CD4-positive, alpha-beta T cell (primary cell): ENCODE results near the gene FAAP20. TPM values are rescaled to one million over a fixed set of nuclear protein-coding genes. Genes with fewer than 3 reads are reported as not detected.
A peak's percentile ranks its signal among the peaks of the same experiment; 100 is the strongest.

Source experiments
- ATAC-seq: fragments of 200-7000 bp; cut with Tn5 transposase; one replicate; pipeline ENCODE4 v1.10.0; 2022; ENCODE audit warnings: mild to moderate bottlenecking; ENCODE audit not compliant: poor library complexity
- CTCF ChIA-PET: fragments of 350-600 bp; sonication (Branson Sonifier 250); formaldehyde crosslinking; loops from one replicate; lab custom pipeline; 2021; ENCODE audit warnings: antibody characterized with exemption, inconsistent platforms; lab: Charles Lee
- POLR2A ChIA-PET: fragments of 350-600 bp; sonication (Branson Sonifier 250); formaldehyde crosslinking; loops from one replicate; lab custom pipeline; 2021; ENCODE audit warnings: antibody characterized with exemption, inconsistent platforms; lab: Charles Lee
- DNase-seq, 14 experiments: peaks; one replicate each; pipeline ENCODE4 v3.0.0-alpha.2; 2013 to 2020; ENCODE audit warnings: mixed read lengths in 2 of 14
- H3K27ac ChIP-seq, 2 donors: one replicate each; pipeline versions ENCODE4 v1.5.1 to v1.7.0; 2013; ENCODE audit warnings: low read length in 2 of 2, low read depth in 1 of 2, mild to moderate bottlenecking in 1 of 2
- H3K27me3 ChIP-seq, 2 experiments: 1 replicate in 1 of 2; 2 replicates in 1 of 2; pipeline versions ENCODE4 v1.6.1 to v1.7.0; 2013; ENCODE audit warnings: low read length in 2 of 2, control low read depth in 1 of 2, mild to moderate bottlenecking in 1 of 2, moderate library complexity in 1 of 2; ENCODE audit not compliant: insufficient read depth in 2 of 2, control insufficient read depth in 1 of 2
- H3K36me3 ChIP-seq: one replicate; pipeline ENCODE4 v1.6.1; 2013; ENCODE audit warnings: low read length, control low read depth; ENCODE audit not compliant: insufficient read depth
- H3K4me1 ChIP-seq: one replicate; pipeline ENCODE4 v1.6.1; 2013; ENCODE audit warnings: low read length, control low read depth; ENCODE audit not compliant: insufficient read depth
- H3K4me3 ChIP-seq: one replicate; pipeline ENCODE4 v1.5.1; 2013; ENCODE audit warnings: mild to moderate bottlenecking, low read length, moderate library complexity
- H3K9me3 ChIP-seq, 2 experiments: 1 replicate in 1 of 2; 2 replicates in 1 of 2; pipeline versions ENCODE4 v1.6.1 to v1.7.0; 2013; ENCODE audit warnings: low read length in 2 of 2, mild to moderate bottlenecking in 2 of 2, control low read depth in 1 of 2, moderate library complexity in 1 of 2; ENCODE audit not compliant: control insufficient read depth in 1 of 2, insufficient read depth in 1 of 2
- H3K27ac Mint-ChIP-seq: one replicate; pipeline ENCODE4 v1.8.0; 2020; ENCODE audit warnings: mixed read lengths
- H3K27me3 Mint-ChIP-seq: one replicate; pipeline ENCODE4 v1.8.0; 2021; ENCODE audit warnings: mixed read lengths
- H3K36me3 Mint-ChIP-seq: one replicate; pipeline ENCODE4 v1.8.0; 2021; ENCODE audit warnings: low read depth, mixed read lengths
- H3K4me1 Mint-ChIP-seq: one replicate; pipeline ENCODE4 v1.8.0; 2021; ENCODE audit warnings: low read depth, mixed read lengths
- H3K4me3 Mint-ChIP-seq: one replicate; pipeline ENCODE4 v1.8.0; 2020; ENCODE audit warnings: mild to moderate bottlenecking, mixed read lengths
- H3K9me3 Mint-ChIP-seq: one replicate; pipeline ENCODE4 v1.8.0; 2020; ENCODE audit warnings: mixed read lengths
- intact Hi-C, 2 experiments: fragments of 100-400 bp; cut with DNase I in 1 of 2; cut with micrococcal nuclease in 1 of 2; formaldehyde crosslinking; loops; one replicate each; pipeline versions ENCODE4 v1.15.1 to v1.9.0; 2023 to 2025; cut with DNase I, micrococcal nuclease
- total RNA-seq, 174 experiments: library from RNA in 2 of 174; stranded (reverse) in 2 of 174; gene quantifications; one replicate each; pipeline ENCODE4 v1.2.3 and lab custom pipeline; 2021 to 2026
- TF ChIP-seq, protein P1 (sequence below): fragments of 200-600 bp; IDR thresholded peaks from one replicate; pipeline ENCODE4 v1.8.0; 2022; ENCODE audit warnings: antibody characterized with exemption, mild to moderate bottlenecking

FAAP20 gene
- total RNA-seq, 2 experiments from 2014 or later, result 51.7 to 53.1 TPM

DNA sequence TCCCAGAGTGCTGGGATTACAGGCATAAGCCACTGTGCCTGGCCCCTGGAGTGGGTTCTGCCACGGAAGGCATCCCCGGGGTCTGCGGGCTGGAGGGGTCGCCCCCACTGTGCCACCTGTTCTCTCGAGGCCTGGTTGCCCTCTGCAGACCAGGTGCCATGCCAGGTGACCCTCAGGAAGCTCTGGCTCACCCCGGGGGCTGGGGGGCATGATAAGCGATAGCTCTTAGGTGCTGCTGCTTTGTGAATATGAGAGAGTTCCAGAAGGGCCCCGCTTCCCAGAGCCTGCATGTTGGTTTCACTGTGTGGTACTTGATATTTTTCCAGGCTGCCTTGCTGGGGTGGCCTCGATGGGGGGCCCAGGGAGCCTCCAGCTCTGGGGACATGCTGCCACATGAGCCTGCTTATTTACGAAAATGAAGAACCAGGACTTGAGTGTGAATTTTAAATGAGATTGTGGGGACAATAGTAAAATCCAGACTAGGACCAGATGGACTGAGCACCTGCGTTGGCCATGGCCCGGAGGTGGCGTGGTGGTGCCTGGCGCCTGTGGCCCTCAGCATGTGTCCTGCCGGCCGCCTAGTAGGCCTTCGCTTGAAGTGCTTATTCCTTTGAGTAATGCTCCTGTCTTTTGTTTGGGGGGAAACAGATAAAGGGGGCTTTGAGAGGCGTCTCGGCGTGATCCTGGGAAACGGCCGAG is 40.9 kb upstream of the FAAP20 start:
- intact Hi-C loops, result loop anchor here in 1 of 2 experiments (2.0 kb wide), 1 partner anchor 19 kb away; no protein-coding TSS in a partner anchor
- Histone ChIP-seq H3K9me3 (no peaks in the 10 kb centered on the region), H3K36me3 (peaks cover 12% of the 10 kb centered on the region), H3K4me1 (peaks cover 99% of the 10 kb centered on the region), H3K4me3 (no peak overlapping the region), H3K27me3 (no peaks in the 10 kb centered on the region), H3K27ac (peak overlapping the region; percentile 80 to 92)
- Mint-ChIP-seq H3K27me3 (peaks cover 20% of the 10 kb centered on the region), H3K4me1 (peaks cover 83% of the 10 kb centered on the region), H3K36me3 (peaks cover 79% of the 10 kb centered on the region), H3K9me3 (no peaks in the 10 kb centered on the region), H3K4me3 (peak overlapping the region; percentile 99), H3K27ac (peak overlapping the region; percentile 100)
- DNase-seq, result peak in 1 of 14 experiments; percentile 29
- TF ChIP-seq, protein P1, sequence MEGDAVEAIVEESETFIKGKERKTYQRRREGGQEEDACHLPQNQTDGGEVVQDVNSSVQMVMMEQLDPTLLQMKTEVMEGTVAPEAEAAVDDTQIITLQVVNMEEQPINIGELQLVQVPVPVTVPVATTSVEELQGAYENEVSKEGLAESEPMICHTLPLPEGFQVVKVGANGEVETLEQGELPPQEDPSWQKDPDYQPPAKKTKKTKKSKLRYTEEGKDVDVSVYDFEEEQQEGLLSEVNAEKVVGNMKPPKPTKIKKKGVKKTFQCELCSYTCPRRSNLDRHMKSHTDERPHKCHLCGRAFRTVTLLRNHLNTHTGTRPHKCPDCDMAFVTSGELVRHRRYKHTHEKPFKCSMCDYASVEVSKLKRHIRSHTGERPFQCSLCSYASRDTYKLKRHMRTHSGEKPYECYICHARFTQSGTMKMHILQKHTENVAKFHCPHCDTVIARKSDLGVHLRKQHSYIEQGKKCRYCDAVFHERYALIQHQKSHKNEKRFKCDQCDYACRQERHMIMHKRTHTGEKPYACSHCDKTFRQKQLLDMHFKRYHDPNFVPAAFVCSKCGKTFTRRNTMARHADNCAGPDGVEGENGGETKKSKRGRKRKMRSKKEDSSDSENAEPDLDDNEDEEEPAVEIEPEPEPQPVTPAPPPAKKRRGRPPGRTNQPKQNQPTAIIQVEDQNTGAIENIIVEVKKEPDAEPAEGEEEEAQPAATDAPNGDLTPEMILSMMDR, result no peak
- POLR2A ChIA-PET, result interaction anchor here (0.6 to 9.7 kb wide), 4 partner anchors 20 to 64 kb away, joined by 3 to 197 read pairs (median 62); no protein-coding TSS in a partner anchor
- CTCF ChIA-PET, result interaction anchor here (1.1 to 1.3 kb wide), 2 partner anchors 32 to 350 kb away, joined by 3 read pairs; partner anchors contain the start of gene PRXL2B
- ATAC-seq, result no peak

GRCh38 chr1:2234762-2235113 is 40.2 kb upstream of the FAAP20 start:
- peak in 7 of 14 experiments; percentile 27 to 78 (median 52) for DNase-seq
- peaks cover 20% of the 10 kb centered on the region for H3K27me3 Mint-ChIP-seq
- POLR2A ChIA-PET, result interaction anchor here (0.8 to 9.7 kb wide), 16 partner anchors 10 to 311 kb away, joined by 3 to 197 read pairs (median 5); partner anchors contain the start of gene FAAP20

More at GRCh38 chr1:2234762-2235113, 40.2 kb upstream of the FAAP20 start:
- TF ChIP-seq, protein P1, result no peak
- H3K9me3 ChIP-seq, result no peaks in the 10 kb centered on the region
- peaks cover 12% of the 10 kb centered on the region for H3K36me3 ChIP-seq
- H3K27me3 ChIP-seq, result no peaks in the 10 kb centered on the region
- no peak for ATAC-seq
- peaks cover 99% of the 10 kb centered on the region for H3K4me1 ChIP-seq
- H3K27ac ChIP-seq, result peak overlapping the region; percentile 80 to 92
- intact Hi-C loops, result loop anchor here (2.0 to 5.0 kb wide), 3 partner anchors 20 to 78 kb away; no protein-coding TSS in a partner anchor
- Mint-ChIP-seq H3K27ac (peak overlapping the region; percentile 100), H3K4me1 (peaks cover 76% of the 10 kb centered on the region), H3K9me3 (no peaks in the 10 kb centered on the region), H3K36me3 (peaks cover 79% of the 10 kb centered on the region), H3K4me3 (peak overlapping the region; percentile 99)
- CTCF ChIA-PET, result interaction anchor here (0.7 to 6.3 kb wide), 4 partner anchors 31 to 351 kb away, joined by 3 to 25 read pairs (median 3); partner anchors contain the start of genes FAAP20 and PRXL2B
- H3K4me3 ChIP-seq, result peak overlapping the region; percentile 95
